IPS DF 4.7 (cell line): ENCODE data around the gene ZFAND4.
"Not testable (repeated sequence)": the region's sequence is repeated elsewhere in the genome, so short reads cannot be mapped to it uniquely, and the experiment has no call there.

Experiments
- DNase-seq: peaks from one replicate; pipeline ENCODE4 v3.0.0-alpha.2; 2013; ENCODE audit warnings: low spot score; ENCODE audit errors: extremely low read depth

The ZFAND4 gene

DNA sequence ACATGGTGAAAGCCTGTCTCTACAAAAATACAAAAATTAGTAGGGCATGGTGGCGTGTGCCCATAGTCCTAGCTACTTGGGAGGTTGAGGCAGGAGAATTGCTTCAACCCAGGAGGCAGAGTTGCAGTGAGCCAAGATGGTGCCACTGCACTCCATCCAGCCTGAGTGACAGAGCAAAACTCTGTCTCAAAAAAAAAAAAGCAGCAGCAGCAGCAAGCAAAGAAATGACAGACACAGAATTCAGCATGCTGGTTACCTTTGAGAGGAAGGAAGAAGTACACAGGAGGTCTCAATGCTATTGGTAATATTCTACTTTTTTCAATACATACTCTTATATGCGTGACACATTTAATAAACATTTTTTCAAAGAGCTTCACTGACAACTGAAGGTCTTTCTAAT is 81.3 kb downstream of the ZFAND4 start:
- DNase-seq, result no peak

- DNase-seq, result no peak
These were observed 82.7 kb downstream of the ZFAND4 start for GRCh38 chr10:45589868-45590267.

DNA sequence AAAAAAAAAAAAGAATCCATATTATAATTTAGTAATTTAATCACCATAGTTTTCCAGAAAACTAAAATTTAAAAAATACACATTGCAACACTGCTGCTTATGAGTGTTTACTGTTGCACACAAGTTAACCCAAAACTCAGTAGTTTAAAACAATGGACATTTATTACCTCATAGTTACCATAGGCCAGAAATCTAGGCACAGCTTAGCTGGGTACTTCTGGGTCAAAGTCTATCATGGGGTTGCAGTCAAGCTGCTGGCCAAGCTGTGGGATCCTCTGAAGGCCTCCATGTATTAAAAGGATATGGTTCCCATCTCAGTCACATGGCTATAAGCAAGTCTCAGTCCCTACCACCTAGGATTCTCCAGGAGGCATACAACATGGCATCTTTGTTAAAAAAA is 83.6 kb downstream of the ZFAND4 start:
- no peak for DNase-seq

GRCh38 chr10:45586028-45586824 is 86.3 kb downstream of the ZFAND4 start:
- DNase-seq, result no peak

DNA sequence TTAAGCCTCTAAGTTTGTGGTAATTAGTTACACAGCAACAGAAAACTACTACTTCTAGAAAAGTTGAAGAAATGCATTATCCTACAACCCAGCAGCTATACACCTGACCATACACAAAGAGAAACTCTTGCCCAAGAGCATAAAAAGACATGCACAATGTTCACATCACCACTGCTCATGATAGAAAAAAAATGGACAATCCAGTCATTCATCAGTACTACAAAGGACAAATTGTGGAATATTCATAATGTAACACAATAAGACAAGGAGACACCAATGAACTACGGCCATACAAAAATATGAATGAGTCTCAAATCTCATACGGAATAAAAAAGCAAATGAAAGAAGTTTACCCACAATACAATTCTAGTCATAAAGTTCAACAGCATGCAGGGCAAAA is 87.4 kb downstream of the ZFAND4 start:
- DNase-seq, result no peak

GRCh38 chr10:45582386-45582781 is 90.2 kb downstream of the ZFAND4 start:
- no peak for DNase-seq

DNA sequence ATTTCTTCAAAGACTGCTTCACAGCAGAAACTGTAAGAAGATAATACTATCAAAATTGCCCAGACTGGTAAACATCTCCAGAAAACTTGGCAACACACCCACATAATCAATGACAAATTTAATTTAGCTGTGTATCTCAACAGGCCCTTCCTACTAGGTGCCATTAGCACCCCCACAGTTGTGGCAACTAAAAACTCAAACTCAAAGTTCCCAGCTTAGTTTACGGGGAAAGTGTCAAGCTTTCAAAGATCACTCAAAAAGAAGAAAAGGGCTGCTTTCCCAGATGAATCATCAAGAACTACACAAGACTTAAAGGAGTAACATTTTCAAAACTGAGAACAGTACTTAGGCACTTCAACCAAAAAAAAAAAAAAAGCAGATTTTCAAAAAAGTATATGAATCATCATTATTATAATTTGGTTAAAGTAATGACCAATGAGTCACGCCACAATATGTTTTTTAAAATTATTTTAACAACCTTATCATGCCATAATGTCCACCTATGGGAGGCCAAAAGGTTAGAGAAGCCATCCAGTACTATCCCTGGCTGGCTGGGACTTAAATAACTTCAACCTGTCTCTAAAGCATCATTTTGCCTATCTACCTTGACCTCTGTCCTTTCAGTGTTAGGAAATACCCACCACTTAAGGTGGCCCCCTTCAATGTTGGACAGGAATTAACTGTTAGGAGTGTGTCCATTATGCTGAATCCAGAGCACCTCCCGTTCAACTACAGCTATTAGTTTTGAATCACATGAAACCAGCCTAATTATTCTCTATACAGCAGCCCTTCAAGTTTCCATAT is 90.8 kb downstream of the ZFAND4 start:
- no peak for DNase-seq

DNA sequence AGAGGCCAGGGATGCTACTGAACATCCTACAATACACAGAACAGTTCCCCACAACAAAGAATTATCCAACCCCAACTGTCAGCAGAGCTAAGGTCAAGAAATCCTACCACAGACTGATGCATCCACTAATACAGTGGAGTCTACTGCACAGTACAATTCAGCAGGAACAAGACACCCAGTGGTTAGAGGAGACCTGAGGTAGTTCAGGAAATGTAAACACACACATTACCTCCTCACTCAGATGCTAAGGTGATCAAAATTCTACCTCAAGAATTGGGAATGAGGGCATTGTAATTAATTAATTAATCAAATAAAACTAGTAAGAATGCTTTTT is 91.4 kb downstream of the ZFAND4 start:
- no peak for DNase-seq

DNA sequence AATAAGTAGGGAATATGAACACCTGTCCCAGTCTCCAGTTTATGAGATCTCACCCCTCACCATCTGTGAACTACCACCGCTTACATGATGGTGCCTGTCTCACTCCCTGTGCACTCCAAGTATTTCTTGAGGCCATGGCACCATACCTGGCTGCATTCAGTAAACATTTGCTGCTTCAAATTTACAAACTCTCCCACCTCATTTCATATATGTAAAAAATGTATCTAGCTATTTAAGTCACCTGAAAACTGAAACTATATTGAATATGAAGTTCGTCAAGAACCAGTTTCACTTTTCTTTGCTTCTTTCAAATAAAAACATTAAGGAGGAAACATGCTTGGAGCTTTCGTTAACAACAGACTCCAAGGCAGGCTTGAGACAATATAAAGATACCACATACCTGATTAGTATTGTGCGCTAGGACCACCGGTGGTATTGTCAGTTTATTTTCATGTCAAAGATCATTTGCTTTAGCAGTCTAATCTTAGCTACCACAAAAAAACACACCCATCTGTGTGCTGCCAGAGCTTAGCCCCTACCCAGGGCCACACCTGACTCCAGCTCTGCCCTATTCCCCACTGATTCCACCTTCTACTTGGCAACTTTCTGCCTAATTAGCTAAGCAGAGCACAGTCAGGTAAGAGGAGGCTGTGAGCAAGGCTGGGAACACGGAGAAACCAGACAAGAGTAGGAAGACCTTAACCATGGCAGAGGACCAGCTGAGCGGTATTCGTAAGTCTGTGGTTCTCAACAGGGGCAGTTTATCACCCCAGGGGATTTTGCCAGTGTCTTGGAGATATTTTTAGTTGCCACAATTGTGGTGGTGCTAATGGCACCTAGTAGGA is 92.0 kb downstream of the ZFAND4 start:
- no peak for DNase-seq

- no peak for DNase-seq
These were observed 94.1 kb downstream of the ZFAND4 start for GRCh38 chr10:45578384-45578971.

GRCh38 chr10:45575966-45576597 is 96.5 kb downstream of the ZFAND4 start:
- no peak for DNase-seq

- DNase-seq, result not testable (repeated sequence)
These were observed 97.4 kb downstream of the ZFAND4 start for GRCh38 chr10:45575032-45575761.

GRCh38 chr10:45569471-45569870 is 103.1 kb downstream of the ZFAND4 start:
- no peak for DNase-seq

DNA sequence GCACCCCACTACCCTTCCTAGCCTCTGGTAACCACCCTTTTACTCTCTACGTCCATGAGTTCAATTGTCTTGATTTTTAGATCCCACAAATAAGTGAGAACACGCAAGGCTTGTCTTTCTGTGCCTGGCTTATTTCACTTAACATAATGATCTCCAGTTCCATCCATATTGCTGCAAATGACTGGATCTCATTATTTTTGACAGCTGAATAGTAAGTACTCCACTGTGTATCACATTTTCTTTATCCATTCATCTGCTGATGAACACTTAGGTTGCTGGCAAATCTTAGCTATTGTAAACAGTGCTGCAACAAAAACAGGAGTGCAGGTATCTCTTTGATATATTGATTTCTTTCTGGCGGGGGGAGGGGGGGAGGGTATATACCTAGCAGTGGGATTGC is 106.2 kb downstream of the ZFAND4 start:
- DNase-seq, result no peak
